Gastrocnemius medialis (tissue), 4 donors: ENCODE measurements around the gene SPATA6L. TPM values are rescaled to one million over a fixed set of nuclear protein-coding genes. Genes with fewer than 3 reads are reported as not detected.

ENCODE experiments used
- ATAC-seq, 2 donors: fragments of 150-250 bp; one replicate each; pipeline ENCODE4 v1.9.1; 2016
- DNase-seq, 2 donors: peaks; one replicate each; pipeline ENCODE4 v3.0.0-alpha.2; 2019
- H3K27ac ChIP-seq, 4 donors: fragments of 200-600 bp; sonication (generic); 1 replicate in 1 of 4; 2 replicates in 3 of 4; pipeline ENCODE4 v1.5.1; 2016 to 2018; ENCODE audit warnings: mild to moderate bottlenecking in 2 of 4, moderate library complexity in 1 of 4
- H3K27me3 ChIP-seq, 3 donors: fragments of 200-600 bp; sonication (generic) in 2 of 3; 1 replicate in 1 of 3; 2 replicates in 2 of 3; pipeline versions ENCODE4 v1.5.1 to v1.6.0; 2016 to 2019; ENCODE audit warnings: mild to moderate bottlenecking in 1 of 3, moderate library complexity in 1 of 3
- H3K36me3 ChIP-seq, 2 donors: fragments of 200-600 bp; sonication (generic) in 1 of 2; one replicate each; pipeline ENCODE4 v1.5.1; 2017 to 2018
- H3K4me1 ChIP-seq, 2 donors: fragments of 200-600 bp; sonication (generic) in 1 of 2; one replicate each; pipeline ENCODE4 v1.5.1; 2016 to 2017; ENCODE audit warnings: mild to moderate bottlenecking in 2 of 2
- H3K4me3 ChIP-seq, 4 donors: fragments of 200-600 bp; sonication (generic) in 3 of 4; 1 replicate in 1 of 4; 2 replicates in 3 of 4; pipeline ENCODE4 v1.5.1; 2016 to 2019; ENCODE audit warnings: mild to moderate bottlenecking in 2 of 4
- H3K9me3 ChIP-seq, 3 donors: fragments of 200-600 bp; sonication (generic) in 2 of 3; 1 replicate in 1 of 3; 2 replicates in 2 of 3; pipeline ENCODE4 v1.5.1; 2016 to 2019
- POLR2A ChIP-seq, 2 donors: fragments of 450-650 bp; IDR thresholded peaks; one replicate each; pipeline ENCODE4 v1.6.1; 2017; ENCODE audit warnings: antibody characterized with exemption in 2 of 2, mild to moderate bottlenecking in 2 of 2, moderate library complexity in 2 of 2
- in situ Hi-C, 4 donors: fragments of 200-750 bp; cut with MboI; loops; one replicate each; pipeline versions ENCODE4 v1.15.0 to v1.8.0; 2017; ENCODE audit warnings: low sequenced_read_pairs in 4 of 4
- intact Hi-C: fragments of 100-400 bp; cut with DNase I; formaldehyde crosslinking; loops from one replicate; pipeline ENCODE4 v1.15.1; 2023; ENCODE audit warnings: low total_unique reads
- total RNA-seq, 4 donors: library from RNA; depleted of rRNA; stranded (reverse); fragments of >200 nt; gene quantifications; one replicate each; pipeline versions ENCODE4 v1.1.0 to v1.2.3, GENCODE V29; 2016
- TF ChIP-seq, protein P1 (sequence below), 5 experiments: fragments of 450-650 bp in 3 of 5; fragments of 200-600 bp in 2 of 5; sonication (generic) in 2 of 5; IDR thresholded peaks in 4 of 5; conservative IDR thresholded peaks in 1 of 5; 1 replicate in 4 of 5; 2 replicates in 1 of 5; pipeline ENCODE4 v1.5.1; 2016 to 2019; ENCODE audit warnings: antibody characterized with exemption in 5 of 5, mild to moderate bottlenecking in 3 of 5, moderate library complexity in 3 of 5

SPATA6L gene
- total RNA-seq, 4 donors from 2014 or later: 0.39 to 0.44 TPM; not detected in 2

DNA sequence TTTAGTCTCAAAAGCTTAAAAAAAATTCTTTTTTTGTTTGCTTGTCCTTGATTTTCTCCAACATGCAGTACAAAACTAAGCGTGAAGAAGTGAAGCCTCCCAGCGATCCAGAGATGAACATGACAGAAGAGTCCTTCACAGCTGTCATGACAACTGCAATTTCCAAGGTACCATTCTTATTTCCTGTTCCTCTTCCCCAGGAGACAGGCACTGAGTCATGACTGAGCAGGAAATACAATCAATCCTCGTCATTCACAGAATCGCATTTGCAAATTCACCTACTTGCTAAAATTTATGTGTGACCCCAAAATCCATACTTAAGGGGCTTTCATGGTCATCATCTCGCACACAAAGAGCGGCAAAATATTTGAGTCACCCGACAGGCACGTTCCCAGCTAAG is 98.7 kb downstream of the SPATA6L start:
- no peak for ATAC-seq
- no peak overlapping the region for H3K4me3 ChIP-seq
- DNase-seq: no peak
- TF ChIP-seq POLR2A (IDR thresholded peaks at IDR 0.05): no peak
- TF ChIP-seq, protein P1, sequence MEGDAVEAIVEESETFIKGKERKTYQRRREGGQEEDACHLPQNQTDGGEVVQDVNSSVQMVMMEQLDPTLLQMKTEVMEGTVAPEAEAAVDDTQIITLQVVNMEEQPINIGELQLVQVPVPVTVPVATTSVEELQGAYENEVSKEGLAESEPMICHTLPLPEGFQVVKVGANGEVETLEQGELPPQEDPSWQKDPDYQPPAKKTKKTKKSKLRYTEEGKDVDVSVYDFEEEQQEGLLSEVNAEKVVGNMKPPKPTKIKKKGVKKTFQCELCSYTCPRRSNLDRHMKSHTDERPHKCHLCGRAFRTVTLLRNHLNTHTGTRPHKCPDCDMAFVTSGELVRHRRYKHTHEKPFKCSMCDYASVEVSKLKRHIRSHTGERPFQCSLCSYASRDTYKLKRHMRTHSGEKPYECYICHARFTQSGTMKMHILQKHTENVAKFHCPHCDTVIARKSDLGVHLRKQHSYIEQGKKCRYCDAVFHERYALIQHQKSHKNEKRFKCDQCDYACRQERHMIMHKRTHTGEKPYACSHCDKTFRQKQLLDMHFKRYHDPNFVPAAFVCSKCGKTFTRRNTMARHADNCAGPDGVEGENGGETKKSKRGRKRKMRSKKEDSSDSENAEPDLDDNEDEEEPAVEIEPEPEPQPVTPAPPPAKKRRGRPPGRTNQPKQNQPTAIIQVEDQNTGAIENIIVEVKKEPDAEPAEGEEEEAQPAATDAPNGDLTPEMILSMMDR (IDR thresholded peaks at IDR 0.05 in 4 of 5, conservative IDR thresholded peaks at IDR 0.05 in 1 of 5): no peak
- H3K27ac ChIP-seq: no peak overlapping the region
- intact Hi-C loops (no loop called here), in situ Hi-C loops (no loop called here)
- H3K27me3 ChIP-seq: no peaks in the 10 kb centered on the region
- H3K9me3 ChIP-seq: no peaks in the 10 kb centered on the region
- no peaks in the 10 kb centered on the region for H3K36me3 ChIP-seq
- H3K4me1 ChIP-seq: no peaks in the 10 kb centered on the region

DNA sequence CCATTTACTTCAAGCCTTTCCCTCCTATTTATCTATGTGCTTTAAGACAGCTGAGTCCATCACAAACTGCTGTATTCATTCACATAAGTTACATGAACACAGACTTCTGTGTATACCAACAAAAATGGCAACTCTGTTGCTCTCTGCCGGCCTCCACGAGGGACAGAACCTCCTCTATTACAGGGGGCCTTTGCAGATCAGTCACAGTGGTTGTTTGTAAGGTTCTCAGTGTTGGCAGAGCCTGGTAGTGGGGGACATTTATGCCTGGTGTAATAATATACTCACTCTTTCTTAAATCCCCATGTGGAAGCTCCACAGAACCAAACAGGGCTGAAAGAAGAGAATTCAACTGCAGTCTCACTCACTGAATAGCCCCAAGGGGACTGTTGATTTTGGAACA is 99.5 kb downstream of the SPATA6L start:
- no peaks in the 10 kb centered on the region for H3K4me1 ChIP-seq
- intact Hi-C loops: no loop called here
- no peak for ATAC-seq
- H3K9me3 ChIP-seq: no peaks in the 10 kb centered on the region
- in situ Hi-C loops: no loop called here
- DNase-seq: no peak
- no peaks in the 10 kb centered on the region for H3K36me3 ChIP-seq
- H3K4me3 ChIP-seq: no peak overlapping the region
- no peaks in the 10 kb centered on the region for H3K27me3 ChIP-seq
- TF ChIP-seq, protein P1 (IDR thresholded peaks at IDR 0.05 in 4 of 5, conservative IDR thresholded peaks at IDR 0.05 in 1 of 5): no peak
- no peak for TF ChIP-seq POLR2A (IDR thresholded peaks at IDR 0.05)
- no peak overlapping the region for H3K27ac ChIP-seq

- Histone ChIP-seq H3K4me3 (no peak overlapping the region), H3K4me1 (peaks cover 11 to 14% of the 10 kb centered on the region in 2 donors), H3K36me3 (no peaks in the 10 kb centered on the region), H3K27me3 (no peaks in the 10 kb centered on the region), H3K27ac (no peak overlapping the region), H3K9me3 (no peaks in the 10 kb centered on the region)
- intact Hi-C loops: no loop called here
- DNase-seq: no peak
- in situ Hi-C loops: no loop called here
- no peak for TF ChIP-seq POLR2A (IDR thresholded peaks at IDR 0.05)
- TF ChIP-seq, protein P1 (IDR thresholded peaks at IDR 0.05 in 4 of 5, conservative IDR thresholded peaks at IDR 0.05 in 1 of 5): no peak
- ATAC-seq: no peak
Measured at GRCh38 chr9:4563105-4563504, 103.2 kb downstream of the SPATA6L start.

- Histone ChIP-seq H3K4me3 (no peak overlapping the region), H3K4me1 (peaks cover 11 to 17% of the 10 kb centered on the region in 2 donors), H3K27ac (no peak overlapping the region), H3K27me3 (no peaks in the 10 kb centered on the region), H3K36me3 (no peaks in the 10 kb centered on the region), H3K9me3 (no peaks in the 10 kb centered on the region)
- in situ Hi-C loops (no loop called here), intact Hi-C loops (loop anchor here (5.0 kb wide), 1 partner anchor 67 kb away; the partner anchor contains the start of gene SLC1A1)
- ATAC-seq: no peak
- TF ChIP-seq POLR2A (IDR thresholded peaks at IDR 0.05): no peak
- TF ChIP-seq, protein P1 (IDR thresholded peaks at IDR 0.05 in 4 of 5, conservative IDR thresholded peaks at IDR 0.05 in 1 of 5): no peak
- DNase-seq: no peak
Measured at GRCh38 chr9:4559261-4560182, 106.8 kb downstream of the SPATA6L start.
